ENCODE measurements around the gene SERPIND1. TPM values are rescaled to one million over a fixed set of nuclear protein-coding genes. Genes with fewer than 3 reads are reported as not detected.
"Not testable (repeated sequence)": the region's sequence is repeated elsewhere in the genome, so short reads cannot be mapped to it uniquely, and the experiment has no call there.

SERPIND1 gene
- total RNA-seq, 1 donor from 2014 or later = not detected

- no peaks in the 10 kb centered on the region for H3K27me3 ChIP-seq
- no peak overlapping the region for H3K4me3 ChIP-seq
- no peak for TF ChIP-seq CTCF (IDR thresholded peaks at IDR 0.05)
- H3K36me3 ChIP-seq = peaks cover 54 to 78% of the 10 kb centered on the region in 2 donors
- intact Hi-C loops (cut with DNase I) = no loop called here
- H3K9me3 ChIP-seq = no peaks in the 10 kb centered on the region
- no peaks in the 10 kb centered on the region for H3K4me1 ChIP-seq
- DNase-seq (ENCODE audit: low spot score in 2 of 2) = no peak
- H3K27ac ChIP-seq = no peak overlapping the region
These were observed 42.6 kb downstream of the SERPIND1 start for GRCh38 chr22:20816559-20816958.

- Histone ChIP-seq H3K9me3 (no peaks in the 10 kb centered on the region), H3K4me3 (no peak overlapping the region), H3K27ac (no peak overlapping the region), H3K4me1 (no peaks in the 10 kb centered on the region), H3K36me3 (peaks cover 56 to 68% of the 10 kb centered on the region in 2 donors), H3K27me3 (no peaks in the 10 kb centered on the region)
- TF ChIP-seq CTCF (IDR thresholded peaks at IDR 0.05) = no peak
- DNase-seq (ENCODE audit: low spot score in 2 of 2) = no peak
- intact Hi-C loops (cut with DNase I) = no loop called here
These were observed 44.6 kb downstream of the SERPIND1 start for GRCh38 chr22:20818471-20818870.

- Histone ChIP-seq H3K36me3 (peaks cover 56 to 65% of the 10 kb centered on the region in 2 donors), H3K27ac (no peak overlapping the region), H3K27me3 (no peaks in the 10 kb centered on the region), H3K9me3 (no peaks in the 10 kb centered on the region), H3K4me3 (no peak overlapping the region), H3K4me1 (no peaks in the 10 kb centered on the region)
- DNase-seq (ENCODE audit: low spot score in 2 of 2) = no peak
- intact Hi-C loops (cut with DNase I) = no loop called here
- TF ChIP-seq CTCF (IDR thresholded peaks at IDR 0.05) = no peak
These were observed 45.6 kb downstream of the SERPIND1 start for GRCh38 chr22:20819471-20819870.

- H3K4me3 ChIP-seq; DNase-seq (ENCODE audit: low spot score in 2 of 2); H3K9me3 ChIP-seq; H3K27me3 ChIP-seq; H3K4me1 ChIP-seq; intact Hi-C loops (cut with DNase I); H3K27ac ChIP-seq: not testable (repeated sequence)
- H3K36me3 ChIP-seq = peaks cover 59 to 64% of the 10 kb centered on the region in 2 donors
These were observed 47.9 kb downstream of the SERPIND1 start for GRCh38 chr22:20821717-20822239.

- intact Hi-C loops (cut with DNase I) = no loop called here
- Histone ChIP-seq H3K4me3 (no peak overlapping the region), H3K36me3 (peaks cover 55 to 60% of the 10 kb centered on the region in 2 donors), H3K27ac (no peak overlapping the region), H3K27me3 (no peaks in the 10 kb centered on the region), H3K4me1 (no peaks in the 10 kb centered on the region), H3K9me3 (no peaks in the 10 kb centered on the region)
- DNase-seq (ENCODE audit: low spot score in 2 of 2) = no peak
- TF ChIP-seq CTCF (IDR thresholded peaks at IDR 0.05) = no peak
These were observed 48.3 kb downstream of the SERPIND1 start for GRCh38 chr22:20822240-20822639.

- peaks cover 53 to 62% of the 10 kb centered on the region in 2 donors for H3K36me3 ChIP-seq
These were observed 49.4 kb downstream of the SERPIND1 start for GRCh38 chr22:20823264-20823663.

GRCh38 chr22:20825216-20825615, 51.3 kb downstream of the SERPIND1 start:
- H3K4me1 ChIP-seq; H3K27ac ChIP-seq; H3K9me3 ChIP-seq; DNase-seq (ENCODE audit: low spot score in 2 of 2); H3K27me3 ChIP-seq; intact Hi-C loops (cut with DNase I); H3K4me3 ChIP-seq: not testable (repeated sequence)
- H3K36me3 ChIP-seq = peaks cover 34 to 59% of the 10 kb centered on the region in 2 donors

More at GRCh38 chr22:20823264-20823663, 49.4 kb downstream of the SERPIND1 start:
- no peaks in the 10 kb centered on the region for H3K27me3 ChIP-seq
- no peak for DNase-seq (ENCODE audit: low spot score in 2 of 2)
- no peak for TF ChIP-seq CTCF (IDR thresholded peaks at IDR 0.05)
- no peaks in the 10 kb centered on the region for H3K4me1 ChIP-seq
- no peak overlapping the region for H3K4me3 ChIP-seq
- H3K27ac ChIP-seq = no peak overlapping the region
- H3K9me3 ChIP-seq = no peaks in the 10 kb centered on the region
- intact Hi-C loops (cut with DNase I) = no loop called here
